Endothelial cell (in vitro differentiated cells): ENCODE results near the gene TWNK. TPM values are rescaled to one million over a fixed set of nuclear protein-coding genes. Genes with fewer than 3 reads are reported as not detected.

ENCODE experiments used
- DNase-seq: peaks from one replicate; pipeline ENCODE4 v3.0.0; 2021; ENCODE audit warnings: low spot score
- H3K27ac Mint-ChIP-seq: one replicate; pipeline ENCODE4 v1.8.0; 2021; ENCODE audit warnings: mixed read lengths, inconsistent platforms; ENCODE audit not compliant: unreplicated experiment
- H3K27me3 Mint-ChIP-seq: one replicate; pipeline ENCODE4 v1.8.0; 2021; ENCODE audit warnings: mild to moderate bottlenecking, moderate library complexity, mixed read lengths, inconsistent platforms; ENCODE audit not compliant: unreplicated experiment
- H3K36me3 Mint-ChIP-seq: one replicate; pipeline ENCODE4 v1.8.0; 2021; ENCODE audit warnings: mild to moderate bottlenecking, low read depth, mixed read lengths, inconsistent platforms; ENCODE audit not compliant: unreplicated experiment
- H3K4me1 Mint-ChIP-seq: one replicate; pipeline ENCODE4 v1.8.0; 2021; ENCODE audit warnings: mild to moderate bottlenecking, mixed read lengths, inconsistent platforms; ENCODE audit not compliant: unreplicated experiment
- H3K4me3 Mint-ChIP-seq: one replicate; pipeline ENCODE4 v1.8.0; 2021; ENCODE audit warnings: mild to moderate bottlenecking, mixed read lengths, inconsistent platforms; ENCODE audit not compliant: unreplicated experiment
- H3K9me3 Mint-ChIP-seq: one replicate; pipeline ENCODE4 v1.8.0; 2021; ENCODE audit warnings: mixed read lengths, inconsistent platforms; ENCODE audit not compliant: unreplicated experiment
- total RNA-seq: library from RNA; stranded (reverse); fragmentation: NEBNext Ultra II Directional; extraction: Animal tissue kit (Norgen Biotek cat#: 25700); gene quantifications from one replicate; pipeline ENCODE4 v1.2.1, GENCODE V29; 2021; ENCODE audit not compliant: unreplicated experiment
- TF ChIP-seq, protein P1 (sequence below): fragments of 200-600 bp; sonication (generic); IDR thresholded peaks from one replicate; pipeline ENCODE4 v1.5.0; 2021; ENCODE audit warnings: antibody characterized with exemption; ENCODE audit not compliant: unreplicated experiment

Gene TWNK
- total RNA-seq, 1 donor from 2014 or later: 10.5 TPM

DNA sequence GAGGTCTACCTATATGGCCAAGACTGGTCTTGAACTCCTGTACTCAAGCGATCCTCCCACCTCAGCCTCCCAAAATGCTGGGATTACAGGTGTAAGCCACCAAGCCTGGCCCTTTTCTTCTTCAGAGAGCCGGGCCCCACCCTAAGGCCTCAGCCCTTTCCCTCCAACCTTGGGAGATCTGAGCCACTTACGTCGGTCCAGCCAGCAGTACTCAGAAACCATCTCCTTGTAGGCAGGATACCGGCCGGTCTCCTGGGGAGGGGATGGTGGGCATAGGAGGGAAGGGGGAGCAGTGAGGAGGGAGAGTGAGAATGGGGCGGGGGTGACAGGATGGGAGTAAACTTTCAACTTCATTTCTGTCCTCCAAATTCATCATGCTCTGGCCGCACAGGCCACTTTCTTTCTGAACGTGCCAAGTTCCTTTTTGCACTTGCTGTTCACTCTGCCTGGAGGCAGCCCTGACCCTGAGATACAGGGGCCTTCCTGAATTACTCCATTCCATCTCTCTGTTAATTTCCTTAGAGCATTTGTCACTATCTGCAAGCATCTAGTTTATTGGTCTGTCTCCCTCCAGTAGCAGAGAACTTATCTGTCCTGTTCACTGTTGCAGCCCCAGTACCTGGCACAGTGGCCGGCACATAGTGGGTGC lies 33.2 kb downstream of the TWNK start:
- no peaks in the 10 kb centered on the region for H3K9me3 Mint-ChIP-seq
- DNase-seq: no peak
- peaks cover 15% of the 10 kb centered on the region for H3K27me3 Mint-ChIP-seq
- no peak overlapping the region for H3K4me3 Mint-ChIP-seq
- H3K4me1 Mint-ChIP-seq: peaks cover 5% of the 10 kb centered on the region
- TF ChIP-seq, protein P1, sequence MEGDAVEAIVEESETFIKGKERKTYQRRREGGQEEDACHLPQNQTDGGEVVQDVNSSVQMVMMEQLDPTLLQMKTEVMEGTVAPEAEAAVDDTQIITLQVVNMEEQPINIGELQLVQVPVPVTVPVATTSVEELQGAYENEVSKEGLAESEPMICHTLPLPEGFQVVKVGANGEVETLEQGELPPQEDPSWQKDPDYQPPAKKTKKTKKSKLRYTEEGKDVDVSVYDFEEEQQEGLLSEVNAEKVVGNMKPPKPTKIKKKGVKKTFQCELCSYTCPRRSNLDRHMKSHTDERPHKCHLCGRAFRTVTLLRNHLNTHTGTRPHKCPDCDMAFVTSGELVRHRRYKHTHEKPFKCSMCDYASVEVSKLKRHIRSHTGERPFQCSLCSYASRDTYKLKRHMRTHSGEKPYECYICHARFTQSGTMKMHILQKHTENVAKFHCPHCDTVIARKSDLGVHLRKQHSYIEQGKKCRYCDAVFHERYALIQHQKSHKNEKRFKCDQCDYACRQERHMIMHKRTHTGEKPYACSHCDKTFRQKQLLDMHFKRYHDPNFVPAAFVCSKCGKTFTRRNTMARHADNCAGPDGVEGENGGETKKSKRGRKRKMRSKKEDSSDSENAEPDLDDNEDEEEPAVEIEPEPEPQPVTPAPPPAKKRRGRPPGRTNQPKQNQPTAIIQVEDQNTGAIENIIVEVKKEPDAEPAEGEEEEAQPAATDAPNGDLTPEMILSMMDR: no peak
- no peak overlapping the region for H3K27ac Mint-ChIP-seq
- H3K36me3 Mint-ChIP-seq: no peaks in the 10 kb centered on the region

DNA sequence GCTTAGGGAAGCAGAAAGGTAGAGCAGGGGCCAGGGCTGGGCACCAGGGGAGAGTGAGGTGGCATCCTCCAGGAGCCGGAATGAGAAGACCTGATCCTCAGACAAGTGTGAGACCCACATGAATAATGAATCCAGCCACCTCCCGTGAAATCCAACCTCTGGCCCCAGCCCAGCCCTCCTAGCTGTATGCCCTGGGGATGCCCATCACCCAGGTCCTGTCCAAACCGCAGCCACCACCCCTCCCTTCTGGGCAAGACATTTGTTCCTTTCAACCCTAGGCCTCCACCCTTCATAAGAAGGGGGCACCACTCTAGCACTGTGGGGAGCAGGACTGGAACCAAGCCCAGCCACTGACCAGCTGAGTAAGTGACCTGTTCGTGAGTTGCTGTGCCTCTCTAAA lies 33.9 kb downstream of the TWNK start:
- DNase-seq: no peak
- TF ChIP-seq, protein P1: no peak
- Mint-ChIP-seq H3K27me3 (peaks cover 15% of the 10 kb centered on the region), H3K9me3 (no peaks in the 10 kb centered on the region), H3K27ac (no peak overlapping the region), H3K4me1 (peaks cover 5% of the 10 kb centered on the region), H3K36me3 (no peaks in the 10 kb centered on the region), H3K4me3 (no peak overlapping the region)

GRCh38 chr10:101021692-101022251 lies 34.4 kb downstream of the TWNK start:
- H3K4me3 Mint-ChIP-seq: no peak overlapping the region
- peaks cover 5% of the 10 kb centered on the region for H3K4me1 Mint-ChIP-seq
- TF ChIP-seq, protein P1: no peak
- peaks cover 11% of the 10 kb centered on the region for H3K27me3 Mint-ChIP-seq
- H3K36me3 Mint-ChIP-seq: no peaks in the 10 kb centered on the region
- DNase-seq: no peak
- H3K9me3 Mint-ChIP-seq: no peaks in the 10 kb centered on the region
- H3K27ac Mint-ChIP-seq: no peak overlapping the region

- H3K27ac Mint-ChIP-seq: no peak overlapping the region
- peaks cover 14% of the 10 kb centered on the region for H3K27me3 Mint-ChIP-seq
- TF ChIP-seq, protein P1: no peak
- no peaks in the 10 kb centered on the region for H3K36me3 Mint-ChIP-seq
- no peak overlapping the region for H3K4me3 Mint-ChIP-seq
- no peaks in the 10 kb centered on the region for H3K9me3 Mint-ChIP-seq
- DNase-seq: no peak
- peaks cover 5% of the 10 kb centered on the region for H3K4me1 Mint-ChIP-seq
Measured at GRCh38 chr10:101022967-101023705, 35.8 kb downstream of the TWNK start.
